ENCODE measurements around the gene IAH1. TPM values are rescaled to one million over a fixed set of nuclear protein-coding genes. Genes with fewer than 3 reads are reported as not detected.

Gene IAH1
- total and polyA plus RNA-seq, 2 experiments from 2014 or later, result 12.7 to 33.7 TPM

GRCh38 chr2:9480157-9480556 lies 5.8 kb downstream of the IAH1 start:
- Histone ChIP-seq H2AFZ (no peak overlapping the region), H3K79me2 (replicated peaks; ENCODE audit: insufficient read depth) (no peaks in the 10 kb centered on the region; the same call in 1 of the 2 replicates), H4K20me1 (replicated peaks; ENCODE audit: insufficient read depth) (no peaks in the 10 kb centered on the region; the same call in none of the 2 replicates), H3K36me3 (ENCODE audit: insufficient read depth) (no peaks in the 10 kb centered on the region; the same call in 1 of the 2 replicates), H3K9me2 (ENCODE audit: insufficient read depth) (0 out of 2 replicates have a peak, but pooled peaks cover 3% of the 10 kb centered on the region), H3K4me3 (no peak overlapping the region), H3K4me1 (ENCODE audit: insufficient read depth) (peaks cover 10% of the 10 kb centered on the region), H3K4me2 (no peak overlapping the region), H3K27me3 (ENCODE audit: insufficient read depth) (peaks cover 8% of the 10 kb centered on the region), H3F3A (replicated peaks; ENCODE audit: low read depth) (0 out of 2 replicates have a peak, but pooled peaks cover 5% of the 10 kb centered on the region), H3K27ac (ENCODE audit: low read depth) (no peak overlapping the region)
- H3K27me3 Mint-ChIP-seq (ENCODE audit: insufficient read depth, low read depth, poor library complexity), result peaks cover 16% of the 10 kb centered on the region
- H3K9me3 Mint-ChIP-seq, result no peaks in the 10 kb centered on the region
- peaks cover 17% of the 10 kb centered on the region for H3K36me3 Mint-ChIP-seq (ENCODE audit: low read depth)
- ATAC-seq, result no peak
- no peak overlapping the region for H3K4me3 Mint-ChIP-seq
- H3K27ac Mint-ChIP-seq, result no peak overlapping the region
- H3K4me1 Mint-ChIP-seq, result peaks cover 28% of the 10 kb centered on the region
- DNase-seq (ENCODE audit: low spot score), result no peak
- TF ChIP-seq CTCF (conservative IDR thresholded peaks at IDR 0.05; ENCODE audit: low read depth in 2 of 2) (no peak), EZH2 (IDR thresholded peaks at IDR 0.05; ENCODE audit: low read depth, unreplicated experiment) (no peak), NANOG (IDR thresholded peaks at IDR 0.05; ENCODE audit: borderline replicate concordance) (no peak), CREB1 (CRISPR knock-in tag; IDR thresholded peaks at IDR 0.05; ENCODE audit: low read depth) (no peak), EZH2phosphoT487 (IDR thresholded peaks at IDR 0.05; ENCODE audit: unreplicated experiment) (no peak), STAT1 (IDR thresholded peaks at IDR 0.05; ENCODE audit: unreplicated experiment) (no peak), ZNF114 (CRISPR knock-in tag; IDR thresholded peaks at IDR 0.05) (no peak), POLR2AphosphoS5 (IDR thresholded peaks at IDR 0.05; ENCODE audit: low read depth) (no peak), ETS1 (IDR thresholded peaks at IDR 0.05) (no peak), JUNB (IDR thresholded peaks at IDR 0.05; ENCODE audit: unreplicated experiment) (no peak), REST (IDR thresholded peaks at IDR 0.05; ENCODE audit: unreplicated experiment) (no peak), ZNF331 (CRISPR knock-in tag; IDR thresholded peaks at IDR 0.05; ENCODE audit: low read depth) (no peak), ZNF462 (CRISPR knock-in tag; IDR thresholded peaks at IDR 0.05) (no peak)
